ENCODE data around the gene DIABLO. TPM values are rescaled to one million over a fixed set of nuclear protein-coding genes. Genes with fewer than 3 reads are reported as not detected.

Gene DIABLO
- total and polyA plus RNA-seq, 9 of the 15 experiments (the other 6 are each of a cell fraction or from before 2014, with no cell fraction given) = 37.3 to 101 (median 80.1) TPM

GRCh38 chr12:122184517-122184916 is 41.3 kb downstream of the DIABLO start:
- H3K9me3 ChIP-seq (replicated peaks; ENCODE audit: control insufficient read depth, insufficient read depth, low read depth, low read length) = no peaks in the 10 kb centered on the region
- no peak for FAIRE-seq
- no peaks in the 10 kb centered on the region for H4K20me1 ChIP-seq (replicated peaks; ENCODE audit: control insufficient read depth, insufficient read depth, low read length)
- in situ Hi-C loops (cut with MboI) = no loop called here
- BruUV-seq (replicated peaks) = no TSS peak
- no peak for ATAC-seq
- 44% methylated on average over 18 of the region's 18 CpGs for WGBS (ENCODE audit: insufficient coverage, low coverage, missing lambda C conversion rate)
- intact Hi-C loops (cut with micrococcal nuclease) = no loop called here
- ChIA-PET POLR2A (interaction anchor here (0.6 to 1.3 kb wide), 2 partner anchors 87 to 258 kb away, joined by 3 read pairs; no protein-coding TSS in a partner anchor), CTCF (ENCODE audit: low intra/inter-chr PET ratio) (no interaction called here)
- no peaks in the 10 kb centered on the region for H3K9me1 ChIP-seq (ENCODE audit: control insufficient read depth, insufficient read depth, low read length)
- H3K27me3 ChIP-seq (ENCODE audit: control insufficient read depth in 2 of 2, insufficient read depth in 2 of 2, low read length in 2 of 2) = no peaks in the 10 kb centered on the region
- peaks cover 0 to 4% of the 10 kb centered on the region in 2 experiments; a peak in 2 of 5 replicates for H3K4me1 ChIP-seq (replicated peaks in 1 of 2; ENCODE audit: control insufficient read depth in 2 of 2, insufficient read depth in 2 of 2, low read length in 2 of 2)
- DNase-seq (ENCODE audit: extremely low read depth in 1 of 4, low spot score in 3 of 4) = no peak
- no peaks in the 10 kb centered on the region for H3K79me2 ChIP-seq (ENCODE audit: control insufficient read depth, insufficient read depth, low read length)
- no peak overlapping the region for H3K4me3 ChIP-seq
- peak overlapping the region; percentile 67 for H2AFZ ChIP-seq (ENCODE audit: low read depth, low read length)
- no peak overlapping the region for H3K27ac ChIP-seq (ENCODE audit: extremely low read depth, low read depth, low read length)
- no peaks in the 10 kb centered on the region for H3K36me3 ChIP-seq (ENCODE audit: control insufficient read depth, insufficient read depth, low read length)
- no peak overlapping the region for H3K9ac ChIP-seq (ENCODE audit: insufficient read depth in 1 of 2, low read depth in 2 of 2, low read length in 2 of 2)
- no peak overlapping the region for H3K4me2 ChIP-seq (ENCODE audit: insufficient read depth, low read length)
- no peak for TF ChIP-seq ZNF766 (CRISPR knock-in tag; conservative IDR thresholded peaks at IDR 0.05)
- no peak for TF ChIP-seq CCNT2 (IDR thresholded peaks at IDR 0.05; ENCODE audit: borderline replicate concordance, extremely low read depth, insufficient read length, low read depth, low read length)
- no peak for TF ChIP-seq CREB3L1 (IDR thresholded peaks at IDR 0.05; ENCODE audit: borderline replicate concordance, low read depth)
- no peak for TF ChIP-seq ESRRB (CRISPR knock-in tag; IDR thresholded peaks at IDR 0.05; ENCODE audit: borderline replicate concordance)
- no peak for TF ChIP-seq RAD21 (CRISPR knock-in tag; conservative IDR thresholded peaks at IDR 0.05 in 1 of 2, IDR thresholded peaks at IDR 0.05 in 1 of 2)
- no peak for TF ChIP-seq HDAC2 (IDR thresholded peaks at IDR 0.05)
- no peak for TF ChIP-seq ILK (tag; IDR thresholded peaks at IDR 0.05; ENCODE audit: borderline replicate concordance, low read depth)
- no peak for TF ChIP-seq HMBOX1 (IDR thresholded peaks at IDR 0.05)
- TF ChIP-seq MAFK (IDR thresholded peaks at IDR 0.05; ENCODE audit: low read length) = no peak
- TF ChIP-seq KLF16 (IDR thresholded peaks at IDR 0.05) = no peak
